Central memory CD4-positive, alpha-beta T cell (primary cell): ENCODE measurements around the gene AICDA.
A peak's percentile ranks its signal among the peaks of the same experiment; 100 is the strongest.
"Not testable (repeated sequence)": the region's sequence is repeated elsewhere in the genome, so short reads cannot be mapped to it uniquely, and the experiment has no call there.

Experiments used
- DNase-seq: peaks from one replicate; pipeline ENCODE4 v3.0.0; 2022

The AICDA gene

GRCh38 chr12:8609061-8609570 is 3.5 kb downstream of the AICDA start:
- no peak for DNase-seq

- no peak for DNase-seq
These were observed 5.8 kb downstream of the AICDA start for GRCh38 chr12:8606890-8607289.

GRCh38 chr12:8605057-8605456 is 7.6 kb downstream of the AICDA start:
- DNase-seq, result no peak

- no peak for DNase-seq
These were observed 8.8 kb downstream of the AICDA start for GRCh38 chr12:8603856-8604255.

GRCh38 chr12:8603286-8603685 is 9.4 kb downstream of the AICDA start:
- no peak for DNase-seq

GRCh38 chr12:8596561-8596960 is 16.1 kb downstream of the AICDA start:
- no peak for DNase-seq

GRCh38 chr12:8594072-8594471 is 18.6 kb downstream of the AICDA start:
- DNase-seq, result no peak

GRCh38 chr12:8593246-8593645 is 19.4 kb downstream of the AICDA start:
- DNase-seq, result no peak

GRCh38 chr12:8590842-8591545 is 21.7 kb downstream of the AICDA start:
- DNase-seq, result no peak

GRCh38 chr12:8589679-8590078 is 23.0 kb downstream of the AICDA start:
- no peak for DNase-seq

- DNase-seq, result not testable (repeated sequence)
These were observed 28.2 kb downstream of the AICDA start for GRCh38 chr12:8584478-8584877.

GRCh38 chr12:8584004-8584403 is 28.7 kb downstream of the AICDA start:
- DNase-seq, result no peak

GRCh38 chr12:8581098-8581784 is 31.4 kb downstream of the AICDA start:
- DNase-seq, result no peak

- DNase-seq, result no peak
These were observed 34.8 kb downstream of the AICDA start for GRCh38 chr12:8577879-8578278.

- DNase-seq, result peak; percentile 53
These were observed 40.2 kb downstream of the AICDA start for GRCh38 chr12:8572507-8572906.

GRCh38 chr12:8566525-8566924 is 46.1 kb downstream of the AICDA start:
- no peak for DNase-seq

- DNase-seq, result not testable (repeated sequence)
These were observed 46.6 kb downstream of the AICDA start for GRCh38 chr12:8566052-8566451.

- no peak for DNase-seq
These were observed 48.0 kb downstream of the AICDA start for GRCh38 chr12:8564656-8565055.

- DNase-seq, result no peak
These were observed 49.3 kb downstream of the AICDA start for GRCh38 chr12:8563356-8563755.

GRCh38 chr12:8562310-8562709 is 50.3 kb downstream of the AICDA start:
- DNase-seq, result no peak

GRCh38 chr12:8561011-8561410 is 51.6 kb downstream of the AICDA start:
- no peak for DNase-seq

GRCh38 chr12:8559676-8560075 is 53.0 kb downstream of the AICDA start:
- DNase-seq, result no peak

- no peak for DNase-seq
These were observed 56.0 kb downstream of the AICDA start for GRCh38 chr12:8556531-8557097.
